ENCODE data around the gene IMMP2L.
"Not testable (repeated sequence)": the region's sequence is repeated elsewhere in the genome, so short reads cannot be mapped to it uniquely, and the experiment has no call there.

Gene IMMP2L

DNA sequence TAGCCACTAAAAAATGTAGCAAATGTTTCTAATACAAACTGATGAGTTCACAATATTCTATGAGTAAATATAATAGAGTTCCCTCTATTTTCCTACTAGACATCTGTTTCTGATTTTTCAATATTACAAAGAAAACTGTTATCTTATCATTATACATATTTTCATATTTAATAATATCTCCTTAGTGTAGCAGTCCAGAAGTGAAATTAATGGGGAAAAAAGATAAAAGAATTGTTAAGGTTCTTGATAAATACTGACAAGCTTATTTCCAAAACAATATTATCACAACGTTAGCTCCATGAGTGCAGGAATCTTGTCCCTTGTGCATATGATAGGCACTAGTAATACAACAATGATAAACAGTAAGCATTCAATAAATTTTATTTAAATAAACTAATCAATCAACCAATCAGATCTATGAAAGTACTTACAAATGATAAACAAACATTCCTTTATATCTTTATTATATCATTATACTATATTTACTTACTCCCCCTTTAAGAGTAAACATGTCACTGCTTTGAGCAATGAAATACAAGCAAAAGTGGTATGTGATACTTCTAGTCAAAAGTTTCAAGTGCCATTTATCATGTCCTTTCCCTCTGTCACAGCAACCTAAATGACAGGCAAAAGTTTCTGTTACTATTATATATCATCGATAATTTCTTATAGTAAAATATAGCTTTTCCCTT, 103.1 kb downstream of the IMMP2L start:
- no peak for FAIRE-seq

DNA sequence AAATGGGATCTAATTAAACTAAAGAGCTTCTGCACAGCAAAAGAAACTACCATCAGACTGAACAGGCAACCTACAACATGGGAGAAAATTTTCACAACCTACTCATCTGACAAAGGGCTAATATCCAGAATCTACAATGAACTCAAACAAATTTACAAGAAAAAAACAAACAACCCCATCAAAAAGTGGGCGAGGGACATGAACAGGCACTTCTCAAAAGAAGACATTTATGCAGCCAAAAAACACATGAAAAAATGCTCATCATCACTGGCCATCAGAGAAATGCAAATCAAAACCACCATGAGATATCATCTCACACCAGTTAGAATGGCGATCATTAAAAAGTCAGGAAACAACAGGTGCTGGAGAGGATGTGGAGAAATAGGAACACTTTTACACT, 111.6 kb downstream of the IMMP2L start:
- not testable (repeated sequence) for FAIRE-seq

DNA sequence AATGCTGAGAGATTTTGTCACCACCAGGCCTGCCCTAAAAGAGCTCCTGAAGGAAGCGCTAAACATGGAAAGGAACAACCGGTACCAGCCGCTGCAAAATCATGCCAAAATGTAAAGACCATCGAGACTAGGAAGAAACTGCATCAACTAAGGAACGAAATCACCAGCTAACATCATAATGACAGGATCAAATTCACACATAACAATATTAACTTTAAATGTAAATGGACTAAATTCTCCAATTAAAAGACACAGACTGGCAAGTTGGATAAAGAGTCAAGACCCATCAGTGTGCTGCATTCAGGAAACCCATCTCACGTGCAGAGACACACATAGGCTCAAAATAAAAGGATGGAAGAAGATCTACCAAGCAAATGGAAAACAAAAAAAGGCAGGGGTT, 114.8 kb downstream of the IMMP2L start:
- not testable (repeated sequence) for FAIRE-seq

DNA sequence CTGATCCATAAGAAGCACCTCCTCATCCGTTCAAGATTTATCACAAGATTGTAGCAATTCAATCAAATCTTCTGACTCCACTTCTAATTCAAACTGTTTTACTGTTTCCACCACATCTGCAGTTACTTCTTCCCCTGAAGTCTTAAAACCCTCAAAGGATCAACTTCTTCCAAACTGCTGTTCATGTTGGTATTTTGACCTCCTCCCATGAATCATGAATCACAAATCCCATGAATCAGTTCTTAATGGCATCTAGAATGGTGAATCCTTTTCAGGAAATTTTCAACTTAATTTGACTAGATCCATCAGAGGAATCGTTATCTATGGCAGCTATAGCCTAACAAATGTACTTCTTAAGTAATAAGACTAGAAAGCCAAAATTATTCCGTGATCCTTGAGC, 122.3 kb downstream of the IMMP2L start:
- FAIRE-seq, result no peak

DNA sequence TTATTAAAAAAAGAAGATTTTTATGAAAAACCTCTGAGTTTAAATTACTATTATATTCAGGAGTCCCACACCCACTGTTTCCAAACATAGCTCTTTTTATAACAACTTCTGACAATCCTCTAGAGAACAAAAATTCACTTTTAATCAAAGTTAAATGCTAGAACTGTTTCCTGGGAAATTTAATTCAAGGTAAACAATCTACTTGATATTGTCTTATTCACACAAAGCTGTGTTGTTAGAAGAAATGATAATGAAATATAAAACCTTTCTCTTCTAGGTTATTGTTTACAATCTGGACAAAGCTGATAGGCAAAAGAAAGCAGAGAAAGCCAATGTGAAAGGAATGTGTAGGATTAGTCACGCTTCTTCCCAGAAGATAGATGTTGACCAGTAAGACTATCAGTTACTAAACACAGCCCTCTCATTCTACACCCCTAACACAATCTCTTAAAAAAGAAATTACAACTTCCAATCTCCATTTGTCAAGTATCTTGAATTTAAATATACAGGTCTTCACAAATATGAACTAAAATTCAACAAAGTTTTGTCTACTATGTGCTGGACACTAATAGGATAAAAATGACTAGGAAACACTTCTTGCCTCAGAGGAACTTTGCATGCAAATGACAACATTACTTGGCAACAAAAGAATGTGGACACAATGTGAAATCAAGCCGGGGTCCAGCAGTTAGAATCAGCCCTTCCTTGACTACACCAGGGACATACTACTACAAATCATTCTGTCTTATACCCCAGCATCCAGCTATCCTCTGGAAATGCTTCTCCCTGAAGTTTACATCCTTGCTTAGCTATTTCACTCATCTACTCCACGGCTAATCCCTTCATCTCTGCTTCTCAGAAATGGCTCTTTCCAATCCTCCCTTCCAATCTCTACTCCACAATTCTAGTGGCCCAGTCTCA, 123.7 kb downstream of the IMMP2L start:
- FAIRE-seq, result no peak

DNA sequence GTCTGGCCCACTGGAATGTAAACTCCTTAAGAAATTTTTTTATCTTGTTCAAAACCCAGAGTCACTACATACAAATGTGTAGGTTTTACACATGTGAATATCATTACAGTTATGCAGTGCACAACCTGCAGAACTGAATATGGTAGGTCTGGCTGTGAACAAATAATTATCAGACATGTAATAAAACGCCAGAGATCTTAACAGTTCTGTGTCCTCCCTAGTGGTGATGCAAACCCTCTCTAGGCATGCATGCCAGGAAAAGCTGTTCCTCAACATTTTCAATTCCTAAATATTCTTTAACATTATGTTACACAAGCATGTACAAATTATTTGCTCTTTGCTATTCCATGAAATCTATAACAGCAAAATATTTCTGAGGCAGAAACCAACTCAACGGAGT, 124.6 kb downstream of the IMMP2L start:
- FAIRE-seq, result no peak

DNA sequence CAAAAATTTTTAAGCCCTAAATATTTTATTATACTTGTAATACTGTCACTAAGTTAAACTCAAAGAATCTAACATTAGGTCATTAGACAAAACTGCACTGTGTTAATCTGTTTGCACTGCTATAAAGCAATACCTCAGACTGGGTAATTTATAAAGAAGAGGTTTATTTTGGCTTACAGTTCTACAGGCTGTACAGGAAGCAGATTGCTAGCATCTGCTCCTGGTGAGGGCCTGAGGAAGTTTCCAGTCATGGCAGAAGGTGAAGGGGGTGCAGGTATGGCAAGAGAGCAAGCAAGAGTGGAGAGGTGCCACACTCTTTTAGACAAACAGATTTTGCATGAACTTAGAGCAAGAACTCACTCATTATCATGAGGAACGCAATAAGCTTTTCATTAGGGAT, 125.7 kb downstream of the IMMP2L start:
- no peak for FAIRE-seq

GRCh38 chr7:111433426-111433825, 128.9 kb downstream of the IMMP2L start:
- FAIRE-seq, result no peak

- no peak for FAIRE-seq
These were observed 132.5 kb downstream of the IMMP2L start for GRCh38 chr7:111429781-111430180.

GRCh38 chr7:111424768-111425167, 137.5 kb downstream of the IMMP2L start:
- no peak for FAIRE-seq

DNA sequence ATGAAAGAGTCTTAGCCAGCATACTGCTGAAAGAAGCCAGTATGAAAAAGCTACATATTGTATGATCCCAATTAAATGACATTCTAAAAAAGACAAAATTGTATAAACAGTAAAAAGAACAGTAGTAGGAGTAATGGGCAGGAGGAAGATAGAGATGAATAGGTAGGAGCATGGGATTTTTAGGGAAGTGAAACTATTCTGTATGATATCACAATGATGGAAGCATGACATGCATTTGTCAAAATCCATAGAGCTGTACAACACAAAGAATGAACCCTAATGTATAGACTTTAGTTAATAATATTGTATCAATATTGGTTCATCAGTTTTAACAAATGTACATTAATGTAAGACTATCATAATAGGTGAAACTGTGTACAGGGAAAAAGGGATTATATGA, 147.9 kb downstream of the IMMP2L start:
- no peak for FAIRE-seq

DNA sequence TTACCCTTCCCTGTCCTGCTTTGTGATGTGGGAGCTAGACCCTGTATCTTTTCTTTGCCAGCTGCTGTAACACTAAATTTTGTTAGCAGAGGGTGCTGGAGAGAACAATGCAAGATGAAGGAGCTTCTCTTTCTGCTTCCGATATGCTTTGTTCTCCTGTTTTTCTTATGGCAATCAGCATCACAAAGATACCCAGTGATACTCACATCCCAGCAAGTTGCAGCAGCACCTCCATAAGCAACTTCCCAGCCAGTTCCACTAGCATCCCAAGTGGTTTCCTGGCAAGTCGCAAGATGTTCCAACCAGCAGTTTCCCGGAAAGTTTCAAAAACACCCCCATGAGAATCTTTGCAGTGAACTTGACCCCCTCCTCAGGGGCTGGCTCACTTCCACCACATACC, 148.6 kb downstream of the IMMP2L start:
- FAIRE-seq, result no peak

- FAIRE-seq, result no peak
These were observed 151.4 kb downstream of the IMMP2L start for GRCh38 chr7:111410899-111411298.

DNA sequence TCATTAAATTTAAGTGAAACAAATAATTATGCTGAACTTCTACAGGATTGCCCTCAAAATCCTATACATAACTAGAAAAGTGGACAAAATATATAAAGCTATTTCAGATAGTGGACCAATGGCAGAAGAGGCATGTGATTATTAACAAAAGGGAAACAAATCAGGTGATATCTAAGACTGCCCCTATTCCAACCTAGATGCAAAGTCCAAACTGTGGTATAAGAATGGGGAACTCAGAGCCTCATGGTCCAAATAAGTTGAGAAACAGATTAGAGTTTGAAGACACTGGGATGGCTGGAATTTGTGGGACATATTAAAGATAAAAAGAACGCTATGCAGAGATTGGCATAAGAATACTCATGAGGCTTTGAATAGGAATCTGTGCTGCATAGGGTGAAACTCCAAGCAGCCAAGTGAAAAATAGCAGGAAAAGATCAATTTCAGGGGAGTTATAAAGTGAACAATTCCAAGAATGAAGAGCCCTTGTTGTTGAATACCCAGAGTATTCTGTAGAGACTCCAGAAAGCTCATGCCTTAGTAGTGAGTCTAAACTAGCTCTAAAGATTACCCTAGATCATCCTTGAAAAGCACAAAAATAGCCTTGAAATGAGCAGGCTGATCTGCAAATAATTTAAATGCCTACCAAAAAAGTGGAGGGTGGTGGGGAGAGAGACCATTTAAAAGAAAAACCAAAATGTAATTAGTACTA, 152.4 kb downstream of the IMMP2L start:
- FAIRE-seq, result no peak

DNA sequence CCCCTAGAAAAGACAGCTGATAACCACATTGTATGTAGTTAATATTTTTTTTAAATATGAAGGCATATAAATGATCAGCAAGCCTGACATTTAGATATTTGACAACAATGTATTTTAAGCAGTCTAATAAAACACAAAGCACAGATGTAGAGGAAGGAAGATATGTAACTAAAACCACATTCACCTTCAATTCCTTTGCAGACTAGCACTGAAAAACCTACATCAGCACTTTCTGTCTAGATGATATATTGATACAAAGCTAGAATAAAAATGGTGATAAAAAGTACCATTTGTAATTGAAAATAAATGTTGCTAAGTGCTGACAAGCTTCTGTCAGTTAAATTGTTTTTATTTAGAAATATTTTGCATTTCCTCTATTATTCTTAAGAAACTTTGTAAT, 153.6 kb downstream of the IMMP2L start:
- FAIRE-seq, result no peak

DNA sequence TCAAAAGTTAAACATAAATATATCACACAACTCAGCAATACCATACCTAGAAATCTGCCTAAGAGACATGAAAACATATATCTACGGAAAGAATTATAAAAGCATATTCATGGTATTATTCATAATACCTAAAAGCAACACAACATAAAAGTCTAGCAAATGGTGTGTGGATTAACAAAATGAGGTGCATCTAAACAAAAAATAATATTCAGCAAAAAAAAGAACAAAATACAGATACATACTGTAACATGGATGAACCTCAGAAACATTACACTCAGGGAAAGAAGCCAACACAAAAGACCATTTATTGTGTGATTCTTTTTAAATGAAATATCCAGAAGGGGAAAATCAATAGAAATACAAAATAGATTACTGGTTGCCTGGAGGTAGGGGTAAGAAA, 155.0 kb downstream of the IMMP2L start:
- FAIRE-seq, result no peak

GRCh38 chr7:111405621-111406020, 156.7 kb downstream of the IMMP2L start:
- FAIRE-seq, result no peak

- FAIRE-seq, result no peak
These were observed 160.8 kb downstream of the IMMP2L start for GRCh38 chr7:111401516-111401915.

GRCh38 chr7:111400088-111400487, 162.2 kb downstream of the IMMP2L start:
- no peak for FAIRE-seq

- FAIRE-seq, result no peak
These were observed 167.4 kb downstream of the IMMP2L start for GRCh38 chr7:111394891-111395290.

- no peak for FAIRE-seq
These were observed 169.1 kb downstream of the IMMP2L start for GRCh38 chr7:111393011-111393754.

GRCh38 chr7:111392294-111392693, 170.0 kb downstream of the IMMP2L start:
- FAIRE-seq, result no peak

DNA sequence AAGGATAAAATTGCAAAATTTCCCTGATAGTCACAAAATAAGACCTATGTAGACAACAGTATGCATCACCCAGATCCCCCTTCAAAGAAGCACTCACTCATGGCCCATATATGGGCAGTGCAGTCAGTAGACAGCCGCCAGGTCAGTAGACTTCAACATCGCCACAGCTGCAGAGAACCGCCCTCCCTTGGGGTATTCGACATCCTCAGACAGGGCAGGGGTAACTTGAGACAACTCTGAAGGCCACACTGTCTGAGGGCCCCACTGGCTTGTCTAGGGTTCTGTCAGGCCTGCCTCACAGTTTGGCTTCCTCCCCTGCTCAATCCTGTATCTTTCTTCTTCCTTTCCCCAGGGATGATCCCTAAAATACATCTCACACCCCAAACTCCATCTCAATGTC, 172.3 kb downstream of the IMMP2L start:
- FAIRE-seq, result no peak
